Gastroesophageal sphincter (tissue), 3 donors: ENCODE data around the gene ZNF821.

Experiments
- EP300 ChIP-seq: sonication (generic); formaldehyde crosslinking; IDR thresholded peaks from one replicate; pipeline ENCODE4 v1.6.1; 2017; ENCODE audit warnings: antibody characterized with exemption, mild to moderate bottlenecking
- POLR2A ChIP-seq, 2 donors: fragments of 450-650 bp; IDR thresholded peaks; one replicate each; pipeline ENCODE4 v1.6.1; 2017; ENCODE audit warnings: antibody characterized with exemption in 2 of 2, mild to moderate bottlenecking in 2 of 2, moderate library complexity in 1 of 2
- POLR2AphosphoS5 ChIP-seq: sonication (generic); formaldehyde crosslinking; IDR thresholded peaks from one replicate; pipeline ENCODE4 v1.6.1; 2017; ENCODE audit warnings: antibody characterized with exemption
- TF ChIP-seq, protein P1 (sequence below), 4 experiments: fragments of 200-600 bp in 2 of 4; fragments of 450-650 bp in 2 of 4; sonication (generic) in 1 of 4; IDR thresholded peaks; one replicate each; pipeline ENCODE4 v1.5.1; 2017 to 2019; ENCODE audit warnings: antibody characterized with exemption in 4 of 4, mild to moderate bottlenecking in 2 of 4, moderate library complexity in 2 of 4

GRCh38 chr16:71854369-71854948 is 29.5 kb downstream of the ZNF821 start:
- no peak for TF ChIP-seq POLR2A (IDR thresholded peaks at IDR 0.05)
- TF ChIP-seq, protein P1, sequence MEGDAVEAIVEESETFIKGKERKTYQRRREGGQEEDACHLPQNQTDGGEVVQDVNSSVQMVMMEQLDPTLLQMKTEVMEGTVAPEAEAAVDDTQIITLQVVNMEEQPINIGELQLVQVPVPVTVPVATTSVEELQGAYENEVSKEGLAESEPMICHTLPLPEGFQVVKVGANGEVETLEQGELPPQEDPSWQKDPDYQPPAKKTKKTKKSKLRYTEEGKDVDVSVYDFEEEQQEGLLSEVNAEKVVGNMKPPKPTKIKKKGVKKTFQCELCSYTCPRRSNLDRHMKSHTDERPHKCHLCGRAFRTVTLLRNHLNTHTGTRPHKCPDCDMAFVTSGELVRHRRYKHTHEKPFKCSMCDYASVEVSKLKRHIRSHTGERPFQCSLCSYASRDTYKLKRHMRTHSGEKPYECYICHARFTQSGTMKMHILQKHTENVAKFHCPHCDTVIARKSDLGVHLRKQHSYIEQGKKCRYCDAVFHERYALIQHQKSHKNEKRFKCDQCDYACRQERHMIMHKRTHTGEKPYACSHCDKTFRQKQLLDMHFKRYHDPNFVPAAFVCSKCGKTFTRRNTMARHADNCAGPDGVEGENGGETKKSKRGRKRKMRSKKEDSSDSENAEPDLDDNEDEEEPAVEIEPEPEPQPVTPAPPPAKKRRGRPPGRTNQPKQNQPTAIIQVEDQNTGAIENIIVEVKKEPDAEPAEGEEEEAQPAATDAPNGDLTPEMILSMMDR (IDR thresholded peaks at IDR 0.05): no peak
- TF ChIP-seq POLR2AphosphoS5: no peak
- no peak for TF ChIP-seq EP300
